Activated CD8-positive, alpha-beta T cell treated with anti-CD3 and anti-CD28 coated beads for 36 hours (primary cell): ENCODE results near the gene NFKB2. TPM values are rescaled to one million over a fixed set of nuclear protein-coding genes. Genes with fewer than 3 reads are reported as not detected.

Source experiments
- ATAC-seq: fragments of 200-7000 bp; cut with Tn5 transposase; one replicate; pipeline ENCODE4 v1.10.0; 2021; ENCODE audit warnings: mild to moderate bottlenecking, moderate library complexity
- CTCF ChIA-PET: fragments of 350-600 bp; sonication (Branson Sonifier 250); formaldehyde crosslinking; loops from one replicate; lab custom pipeline; 2021; ENCODE audit warnings: antibody characterized with exemption; lab: Charles Lee
- POLR2A ChIA-PET: fragments of 350-600 bp; sonication (Branson Sonifier 250); formaldehyde crosslinking; loops from one replicate; lab custom pipeline; 2021; ENCODE audit warnings: antibody characterized with exemption; lab: Charles Lee
- DNase-seq: peaks from one replicate; pipeline ENCODE4 v3.0.0-alpha.2; 2020
- H3K27ac Mint-ChIP-seq: one replicate; pipeline ENCODE4 v1.8.0; 2021; ENCODE audit warnings: mild to moderate bottlenecking, mixed read lengths
- H3K27me3 Mint-ChIP-seq: one replicate; pipeline ENCODE4 v1.8.0; 2021; ENCODE audit warnings: mixed read lengths
- H3K36me3 Mint-ChIP-seq: one replicate; pipeline ENCODE4 v1.8.0; 2021; ENCODE audit warnings: low read depth, mixed read lengths
- H3K4me1 Mint-ChIP-seq: one replicate; pipeline ENCODE4 v1.8.0; 2021; ENCODE audit warnings: low read depth, mixed read lengths
- H3K4me3 Mint-ChIP-seq: one replicate; pipeline ENCODE4 v1.8.0; 2021; ENCODE audit warnings: mild to moderate bottlenecking, moderate library complexity, mixed read lengths
- H3K9me3 Mint-ChIP-seq: one replicate; pipeline ENCODE4 v1.8.0; 2021; ENCODE audit warnings: mixed read lengths
- CTCF ChIP-seq: fragments of 200-600 bp; IDR thresholded peaks from one replicate; pipeline ENCODE4 v1.8.0; 2022; ENCODE audit warnings: antibody characterized with exemption, mild to moderate bottlenecking
- intact Hi-C: fragments of 100-400 bp; cut with micrococcal nuclease; formaldehyde crosslinking; loops from one replicate; pipeline ENCODE4 v1.10.0; 2022
- total RNA-seq, 2 experiments: library from RNA; stranded (reverse); gene quantifications; one replicate each; pipeline ENCODE4 v1.2.3, GENCODE V29; 2021

Gene NFKB2
- total RNA-seq, 2 experiments from 2014 or later: 251 to 253 TPM

GRCh38 chr10:102414749-102415148, 19.2 kb downstream of the NFKB2 start:
- ChIA-PET CTCF (interaction anchor here (1.2 to 2.8 kb wide), 5 partner anchors 8 to 185 kb away, joined by 4 to 18 read pairs (median 6); no protein-coding TSS in a partner anchor), POLR2A (interaction anchor here (0.8 to 6.1 kb wide), 4 partner anchors 10 to 21 kb away, joined by 3 to 107 read pairs (median 5); partner anchors contain the start of gene NFKB2)
- ATAC-seq (no peak), DNase-seq (no peak)
- no peaks in the 10 kb centered on the region for H3K36me3 Mint-ChIP-seq
- no peak overlapping the region for H3K4me3 Mint-ChIP-seq
- peaks cover 31% of the 10 kb centered on the region for H3K4me1 Mint-ChIP-seq
- H3K9me3 Mint-ChIP-seq: no peaks in the 10 kb centered on the region
- intact Hi-C loops: loop anchor here (5.0 kb wide), 1 partner anchor 347 kb away; the partner anchor contains the start of gene HPS6
- H3K27me3 Mint-ChIP-seq: peaks cover 26% of the 10 kb centered on the region
- TF ChIP-seq CTCF: no peak
- H3K27ac Mint-ChIP-seq: no peak overlapping the region

- intact Hi-C loops: no loop called here
- no peaks in the 10 kb centered on the region for H3K36me3 Mint-ChIP-seq
- H3K27me3 Mint-ChIP-seq: peaks cover 22% of the 10 kb centered on the region
- no peak overlapping the region for H3K27ac Mint-ChIP-seq
- H3K4me3 Mint-ChIP-seq: no peak overlapping the region
- POLR2A ChIA-PET: interaction anchor here (1.0 to 1.5 kb wide), 2 partner anchors 11 to 21 kb away, joined by 4 to 5 read pairs; no protein-coding TSS in a partner anchor
- H3K9me3 Mint-ChIP-seq: no peaks in the 10 kb centered on the region
- no peak for ATAC-seq
- CTCF ChIA-PET: interaction anchor here (1.2 kb wide), 1 partner anchor 186 kb away, joined by 5 read pairs; no protein-coding TSS in a partner anchor
- DNase-seq: no peak
- TF ChIP-seq CTCF: no peak
- H3K4me1 Mint-ChIP-seq: peaks cover 28% of the 10 kb centered on the region
Measured at GRCh38 chr10:102416283-102416682, 20.8 kb downstream of the NFKB2 start.

GRCh38 chr10:102416695-102417094, 21.2 kb downstream of the NFKB2 start:
- no peak for DNase-seq
- TF ChIP-seq CTCF: no peak
- Mint-ChIP-seq H3K4me3 (no peak overlapping the region), H3K9me3 (no peaks in the 10 kb centered on the region), H3K27ac (no peak overlapping the region), H3K36me3 (no peaks in the 10 kb centered on the region), H3K4me1 (peaks cover 27% of the 10 kb centered on the region), H3K27me3 (peaks cover 20% of the 10 kb centered on the region)
- ChIA-PET CTCF (interaction anchor here (1.0 kb wide), 1 partner anchor 17 kb away, joined by 4 read pairs; no protein-coding TSS in a partner anchor), POLR2A (interaction anchor here (1.0 kb wide), 1 partner anchor 12 kb away, joined by 5 read pairs; no protein-coding TSS in a partner anchor)
- intact Hi-C loops: no loop called here
- no peak for ATAC-seq

- peaks cover 18% of the 10 kb centered on the region for H3K27me3 Mint-ChIP-seq
- H3K27ac Mint-ChIP-seq: no peak within 1 kb of the TSS
- POLR2A ChIA-PET: no interaction called here
- peak; percentile 17 for DNase-seq
- CTCF ChIA-PET: interaction anchor here (1.4 kb wide), 1 partner anchor 9 kb away, joined by 3 read pairs; no protein-coding TSS in a partner anchor
- no peaks in the 10 kb centered on the region for H3K9me3 Mint-ChIP-seq
- no peak for ATAC-seq
- TF ChIP-seq CTCF: no peak
- peak within 1 kb of the TSS; percentile 87 for H3K4me3 Mint-ChIP-seq
- peaks cover 8% of the 10 kb centered on the region for H3K36me3 Mint-ChIP-seq
- peaks cover 22% of the 10 kb centered on the region for H3K4me1 Mint-ChIP-seq
- intact Hi-C loops: no loop called here
Measured at GRCh38 chr10:102418622-102419268, 23.2 kb downstream of the NFKB2 start, which contains the start of gene PSD. Gene PSD (minus strand): TSS chr10:102418785. CDS start chr10:102417038, 1,747 bp downstream.
